Stimulated activated naive CD8-positive, alpha-beta T cell treated with anti-CD3 and anti-CD28 coated beads, Interleukin-15, amount 100 ng/mL, for 72 hours (primary cell): ENCODE data around the gene ULK4.

Experiments used
- ATAC-seq: fragments of 150-1000 bp; cut with Tn5 transposase; 2 replicates; pipeline ENCODE4 v1.10.0; 2021; ENCODE audit warnings: mild to moderate bottlenecking, moderate library complexity
- DNase-seq, 2 donors: peaks; one replicate each; pipeline ENCODE4 v3.0.0; 2021 to 2022
- H3K27ac Mint-ChIP-seq, 2 donors: one replicate each; pipeline ENCODE4 v1.8.0; 2022; ENCODE audit warnings: mild to moderate bottlenecking in 2 of 2, mixed read lengths in 2 of 2, moderate library complexity in 2 of 2
- H3K27me3 Mint-ChIP-seq: one replicate; pipeline ENCODE4 v1.8.0; 2022; ENCODE audit warnings: mixed read lengths
- H3K4me1 Mint-ChIP-seq: one replicate; pipeline ENCODE4 v1.8.0; 2022; ENCODE audit warnings: mild to moderate bottlenecking, mixed read lengths
- H3K4me3 Mint-ChIP-seq, 2 donors: one replicate each; pipeline ENCODE4 v1.8.0; 2022; ENCODE audit warnings: mild to moderate bottlenecking in 2 of 2, mixed read lengths in 2 of 2, moderate library complexity in 1 of 2
- H3K9me3 Mint-ChIP-seq, 2 donors: one replicate each; pipeline ENCODE4 v1.8.0; 2022; ENCODE audit warnings: mixed read lengths in 2 of 2

Gene ULK4

GRCh38 chr3:41975416-41976103 is 13.7 kb upstream of the ULK4 start:
- DNase-seq (no peak), ATAC-seq (no peak)
- no peaks in the 10 kb centered on the region for H3K4me1 Mint-ChIP-seq
- H3K4me3 Mint-ChIP-seq, result no peak overlapping the region
- H3K27me3 Mint-ChIP-seq, result no peaks in the 10 kb centered on the region
- no peak overlapping the region for H3K27ac Mint-ChIP-seq
- H3K9me3 Mint-ChIP-seq, result no peaks in the 10 kb centered on the region

DNA sequence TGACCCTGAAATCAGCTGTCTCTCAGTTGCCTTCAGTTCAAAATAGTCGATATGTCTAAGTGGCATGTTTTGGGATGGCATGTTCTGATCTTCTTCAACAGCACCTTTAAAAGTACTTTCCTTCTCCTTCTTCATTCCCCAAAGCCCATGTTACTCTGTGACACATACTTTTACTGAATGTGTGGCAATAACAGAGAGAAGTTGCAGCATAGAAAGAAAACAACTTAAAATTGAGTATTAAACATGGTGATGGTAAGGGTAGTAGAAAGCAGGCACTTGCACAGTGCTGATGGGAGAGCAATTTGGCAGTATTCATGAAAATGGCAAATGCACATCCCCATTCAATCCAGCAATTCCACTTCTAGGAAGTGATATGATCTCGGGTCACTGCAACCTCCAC is 12.3 kb upstream of the ULK4 start:
- Mint-ChIP-seq H3K9me3 (no peaks in the 10 kb centered on the region), H3K4me1 (no peaks in the 10 kb centered on the region), H3K27ac (peak overlapping the region in 1 of 2 donors; percentile 42), H3K27me3 (no peaks in the 10 kb centered on the region), H3K4me3 (no peak overlapping the region)
- ATAC-seq, result no peak
- DNase-seq, result no peak

DNA sequence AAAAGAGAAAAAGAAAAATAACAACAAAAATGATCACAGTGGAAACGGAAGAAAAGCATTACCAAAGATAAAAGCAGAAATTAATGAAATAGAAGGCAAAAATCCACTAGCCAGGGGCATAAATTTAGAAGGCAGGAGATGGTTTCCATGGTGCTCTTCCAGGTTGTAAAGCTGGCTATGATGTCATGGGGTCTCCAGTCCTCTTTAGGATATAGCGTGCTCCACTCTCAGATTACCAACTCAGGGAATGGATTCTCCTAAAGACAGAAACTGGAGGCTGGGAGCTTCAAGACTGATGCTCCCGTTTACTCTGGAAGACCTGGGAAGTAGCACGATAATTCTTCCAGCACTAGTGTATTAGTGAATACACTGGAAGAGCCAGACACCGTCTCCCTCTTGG is 10.9 kb upstream of the ULK4 start:
- ATAC-seq (no peak), DNase-seq (no peak)
- H3K4me1 Mint-ChIP-seq, result no peaks in the 10 kb centered on the region
- no peaks in the 10 kb centered on the region for H3K27me3 Mint-ChIP-seq
- H3K27ac Mint-ChIP-seq, result no peak overlapping the region
- no peaks in the 10 kb centered on the region for H3K9me3 Mint-ChIP-seq
- H3K4me3 Mint-ChIP-seq, result no peak overlapping the region

DNA sequence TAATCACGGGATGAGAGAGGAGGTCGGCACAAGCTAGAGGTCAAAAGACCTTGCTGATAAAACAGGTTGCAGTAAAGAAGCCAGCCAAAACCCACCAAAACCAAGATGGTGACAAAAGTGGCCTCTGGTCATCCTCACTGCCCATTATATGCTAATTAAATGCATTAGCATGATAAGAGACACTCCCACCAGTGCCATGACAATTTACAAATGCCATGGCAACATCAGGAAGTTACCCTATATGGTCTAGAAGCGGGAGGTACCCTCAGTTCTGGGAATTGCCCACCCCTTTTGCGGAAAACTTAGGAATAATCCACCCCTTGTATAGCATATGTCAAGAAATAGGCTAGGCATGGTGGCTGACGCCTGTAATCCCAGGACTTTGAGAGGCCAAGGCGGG is 4.3 kb upstream of the ULK4 start:
- Mint-ChIP-seq H3K27ac (no peak overlapping the region), H3K4me3 (no peak overlapping the region), H3K9me3 (no peaks in the 10 kb centered on the region), H3K27me3 (no peaks in the 10 kb centered on the region), H3K4me1 (peaks cover 7% of the 10 kb centered on the region)
- ATAC-seq, result no peak
- DNase-seq, result no peak

DNA sequence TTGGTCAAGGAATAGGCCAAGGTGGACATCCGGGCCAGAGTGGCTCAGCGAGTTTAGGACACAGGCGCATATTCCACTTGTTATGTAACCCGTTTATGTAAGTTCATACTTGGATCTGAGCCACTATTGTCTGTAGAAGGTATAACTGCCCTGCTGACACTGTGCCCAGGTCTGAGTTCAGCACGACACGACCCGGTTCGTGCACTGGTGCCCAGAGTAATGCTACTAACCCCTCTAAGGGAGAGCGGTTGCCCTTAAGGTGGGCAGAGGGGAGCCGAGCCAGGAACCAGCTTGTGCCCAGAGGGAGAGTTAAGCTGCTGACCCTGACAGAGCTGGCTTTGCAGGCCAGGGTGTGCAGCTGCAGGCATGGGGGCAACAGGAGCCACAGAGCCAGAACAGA is 1.9 kb upstream of the ULK4 start:
- Mint-ChIP-seq H3K9me3 (no peaks in the 10 kb centered on the region), H3K27ac (no peak overlapping the region), H3K4me1 (peaks cover 16% of the 10 kb centered on the region), H3K27me3 (no peaks in the 10 kb centered on the region), H3K4me3 (no peak overlapping the region)
- ATAC-seq, result no peak
- DNase-seq, result no peak

GRCh38 chr3:41960826-41961750 is 815 bp downstream of the ULK4 start:
- ATAC-seq, result peak; percentile 46
- no peaks in the 10 kb centered on the region for H3K9me3 Mint-ChIP-seq
- peak in 1 of 2 donors; percentile 48 for DNase-seq
- peak overlapping the region; percentile 93 to 99 for H3K4me3 Mint-ChIP-seq
- H3K27ac Mint-ChIP-seq, result peak overlapping the region; percentile 92 to 95
- no peaks in the 10 kb centered on the region for H3K27me3 Mint-ChIP-seq
- peaks cover 21% of the 10 kb centered on the region for H3K4me1 Mint-ChIP-seq

GRCh38 chr3:41956574-41956973 is 5.3 kb downstream of the ULK4 start:
- no peak for DNase-seq
- Mint-ChIP-seq H3K4me1 (peaks cover 19% of the 10 kb centered on the region), H3K9me3 (no peaks in the 10 kb centered on the region), H3K27me3 (no peaks in the 10 kb centered on the region), H3K4me3 (no peak overlapping the region), H3K27ac (no peak overlapping the region)
- no peak for ATAC-seq

DNA sequence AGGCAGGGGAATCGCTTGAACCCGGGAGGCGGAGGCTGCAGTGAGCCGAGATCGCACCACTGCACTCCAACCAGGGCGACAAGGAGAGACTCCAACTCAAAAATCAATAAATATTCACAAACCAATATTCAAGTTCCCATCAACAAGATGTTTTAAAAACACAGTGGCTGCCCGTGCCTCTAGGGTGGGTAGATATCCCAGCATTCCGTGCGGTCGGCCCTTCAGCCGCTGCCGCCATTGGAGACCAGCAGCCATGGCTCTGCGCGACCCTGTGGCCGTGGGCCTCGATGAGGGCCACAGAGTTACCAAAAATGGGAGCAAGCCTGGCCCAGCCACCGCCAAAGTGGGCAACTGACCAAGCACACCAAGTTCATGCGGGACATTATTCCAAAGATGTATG is 6.7 kb downstream of the ULK4 start:
- H3K4me1 Mint-ChIP-seq, result peaks cover 9% of the 10 kb centered on the region
- H3K27me3 Mint-ChIP-seq, result no peaks in the 10 kb centered on the region
- H3K4me3 Mint-ChIP-seq, result no peak overlapping the region
- no peak for ATAC-seq
- no peaks in the 10 kb centered on the region for H3K9me3 Mint-ChIP-seq
- no peak for DNase-seq
- no peak overlapping the region for H3K27ac Mint-ChIP-seq

DNA sequence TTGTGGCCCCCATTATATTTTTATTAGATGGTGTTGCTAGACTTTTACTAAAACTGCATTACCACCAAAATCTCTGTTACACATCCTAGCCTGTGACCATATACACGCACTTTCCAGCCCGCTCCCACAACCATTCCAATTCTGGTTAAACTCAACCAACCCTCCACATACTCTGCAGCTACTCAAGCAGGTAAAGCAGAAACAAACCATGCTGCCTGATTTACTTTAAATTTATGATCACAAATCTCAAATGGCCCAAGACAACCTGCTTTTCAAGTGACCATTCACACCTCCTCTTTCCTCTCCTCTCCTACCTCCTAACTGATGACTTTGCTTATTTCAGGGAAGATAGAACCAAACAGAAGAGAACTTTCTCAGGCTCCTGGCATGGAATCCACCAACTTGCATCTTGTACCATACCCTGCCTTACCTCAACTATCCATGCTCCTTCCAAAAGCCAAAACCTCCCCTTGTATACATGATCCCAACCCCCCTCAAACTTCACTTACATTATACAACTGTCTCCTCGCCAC is 18.5 kb downstream of the ULK4 start:
- DNase-seq, result no peak
- no peaks in the 10 kb centered on the region for H3K27me3 Mint-ChIP-seq
- ATAC-seq, result no peak
- no peaks in the 10 kb centered on the region for H3K4me1 Mint-ChIP-seq
- peaks cover 0 to 4% of the 10 kb centered on the region in 2 donors for H3K9me3 Mint-ChIP-seq
- H3K4me3 Mint-ChIP-seq, result no peak overlapping the region
- no peak overlapping the region for H3K27ac Mint-ChIP-seq

DNA sequence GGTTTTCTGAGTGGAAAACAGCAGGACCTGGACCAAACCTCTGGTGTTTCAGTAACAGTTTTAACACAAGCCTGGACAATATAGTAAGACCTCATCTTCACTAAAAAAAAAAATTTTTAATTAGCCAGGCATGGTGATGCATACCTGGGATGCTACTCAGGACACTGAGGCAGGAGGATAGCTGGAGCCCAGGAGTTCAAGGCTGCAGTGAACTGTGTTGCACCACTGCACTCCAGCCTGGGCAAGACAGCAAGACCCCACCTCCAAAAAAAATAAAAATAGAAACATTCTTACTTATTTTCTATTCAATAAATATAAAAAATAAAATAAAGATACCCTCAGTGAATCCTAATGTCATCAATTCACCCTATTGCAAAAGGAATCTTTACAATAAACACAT is 21.5 kb downstream of the ULK4 start:
- H3K4me1 Mint-ChIP-seq, result no peaks in the 10 kb centered on the region
- no peak overlapping the region for H3K4me3 Mint-ChIP-seq
- DNase-seq, result no peak
- peaks cover 0 to 4% of the 10 kb centered on the region in 2 donors for H3K9me3 Mint-ChIP-seq
- no peak overlapping the region for H3K27ac Mint-ChIP-seq
- H3K27me3 Mint-ChIP-seq, result no peaks in the 10 kb centered on the region
- ATAC-seq, result no peak

DNA sequence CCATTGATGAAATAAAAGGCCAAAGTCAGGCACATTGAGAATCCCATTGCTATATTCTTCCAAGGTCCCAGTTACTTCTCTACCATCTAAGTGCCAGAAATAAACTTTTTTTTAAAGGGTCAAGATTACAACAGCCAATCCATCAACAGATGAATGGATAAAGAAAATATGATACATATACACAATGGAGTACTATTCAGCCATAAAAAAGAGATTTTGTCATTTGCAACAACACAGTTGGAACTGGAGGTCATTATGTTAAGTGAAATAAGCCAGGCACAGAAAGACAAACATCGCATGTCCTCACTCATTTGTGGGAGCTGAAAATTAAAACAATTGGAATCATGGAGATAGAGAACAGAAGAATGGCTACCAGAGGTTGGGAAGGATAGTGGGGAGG is 25.5 kb downstream of the ULK4 start:
- DNase-seq, result no peak
- Mint-ChIP-seq H3K4me3 (no peak overlapping the region), H3K9me3 (peaks cover 0 to 4% of the 10 kb centered on the region in 2 donors), H3K4me1 (no peaks in the 10 kb centered on the region), H3K27me3 (no peaks in the 10 kb centered on the region), H3K27ac (no peak overlapping the region)
- no peak for ATAC-seq

DNA sequence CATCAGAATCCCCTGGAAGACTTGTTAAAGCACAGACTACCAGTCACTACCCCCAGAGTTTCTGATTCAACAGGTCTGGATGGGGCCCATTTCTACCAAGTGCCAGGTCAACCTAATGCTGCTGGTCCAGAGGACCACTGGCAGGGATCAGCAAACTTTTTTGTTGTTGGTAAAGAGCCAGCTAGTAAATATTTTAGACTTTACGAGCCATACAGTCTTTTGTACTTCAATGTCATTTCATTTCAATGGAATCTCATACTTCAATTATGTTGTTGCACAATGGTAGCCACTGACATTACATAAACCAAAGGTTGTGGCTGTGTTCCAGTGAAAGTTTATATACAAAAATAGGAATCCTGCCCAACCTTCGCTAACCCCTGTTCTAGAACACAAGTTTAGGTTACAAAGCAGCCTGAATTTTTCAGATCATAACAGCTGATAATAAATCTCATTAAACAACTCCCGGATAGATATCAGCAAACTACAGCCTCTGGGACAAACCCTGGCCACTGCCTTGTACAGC is 28.7 kb downstream of the ULK4 start:
- H3K9me3 Mint-ChIP-seq, result no peaks in the 10 kb centered on the region
- no peak overlapping the region for H3K4me3 Mint-ChIP-seq
- H3K27ac Mint-ChIP-seq, result no peak overlapping the region
- DNase-seq, result no peak
- H3K4me1 Mint-ChIP-seq, result no peaks in the 10 kb centered on the region
- no peak for ATAC-seq
- no peaks in the 10 kb centered on the region for H3K27me3 Mint-ChIP-seq

- no peaks in the 10 kb centered on the region for H3K4me1 Mint-ChIP-seq
- no peak overlapping the region for H3K4me3 Mint-ChIP-seq
- DNase-seq (no peak), ATAC-seq (no peak)
- no peaks in the 10 kb centered on the region for H3K27me3 Mint-ChIP-seq
- no peak overlapping the region for H3K27ac Mint-ChIP-seq
- H3K9me3 Mint-ChIP-seq, result no peaks in the 10 kb centered on the region
These were observed 29.4 kb downstream of the ULK4 start for GRCh38 chr3:41932464-41932863.

GRCh38 chr3:41920406-41920965 is 41.4 kb downstream of the ULK4 start:
- ATAC-seq (no peak), DNase-seq (no peak)
- Mint-ChIP-seq H3K4me1 (no peaks in the 10 kb centered on the region), H3K4me3 (no peak overlapping the region), H3K27me3 (no peaks in the 10 kb centered on the region), H3K27ac (no peak overlapping the region), H3K9me3 (no peaks in the 10 kb centered on the region)

DNA sequence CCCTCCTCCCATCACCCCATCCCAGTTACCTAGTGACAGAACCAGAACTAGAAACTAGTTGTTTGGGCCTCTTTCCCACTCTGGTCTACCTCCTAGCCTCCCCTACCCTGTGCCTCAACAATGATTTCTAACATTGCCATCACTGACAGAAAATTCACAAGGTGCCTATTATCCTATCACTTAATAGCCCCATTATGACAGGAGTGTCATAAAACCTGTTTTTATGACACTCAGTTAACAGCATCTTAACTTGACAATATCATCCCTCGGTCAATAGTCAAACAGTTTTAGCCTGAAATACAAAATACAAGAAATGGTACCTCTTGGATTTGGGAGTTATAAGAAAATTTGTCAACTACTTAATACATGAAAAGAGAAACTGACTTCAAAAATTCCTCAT is 46.5 kb downstream of the ULK4 start:
- H3K4me1 Mint-ChIP-seq, result no peaks in the 10 kb centered on the region
- H3K27me3 Mint-ChIP-seq, result no peaks in the 10 kb centered on the region
- peak overlapping the region in 1 of 2 donors; percentile 54 for H3K27ac Mint-ChIP-seq
- no peak overlapping the region for H3K4me3 Mint-ChIP-seq
- H3K9me3 Mint-ChIP-seq, result no peaks in the 10 kb centered on the region
- DNase-seq (no peak), ATAC-seq (no peak)

DNA sequence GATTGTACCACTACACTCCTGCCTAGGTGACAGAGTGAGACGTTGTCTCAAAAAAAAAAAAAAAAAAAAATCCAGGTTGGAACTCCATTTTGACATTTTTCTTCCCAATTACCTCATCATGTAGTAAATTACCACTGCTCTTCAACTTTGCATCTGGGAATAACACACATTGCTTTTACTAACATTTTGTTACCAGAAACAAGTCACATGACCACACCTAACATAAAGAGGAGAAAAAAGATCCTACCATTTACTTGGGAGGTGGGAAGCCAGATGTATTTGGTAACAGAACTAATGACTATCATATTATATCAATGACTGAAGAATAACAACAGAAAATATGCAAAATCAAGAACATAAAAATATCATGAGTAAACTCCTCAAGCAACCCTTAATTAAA is 49.6 kb downstream of the ULK4 start:
- Mint-ChIP-seq H3K9me3 (no peaks in the 10 kb centered on the region), H3K4me3 (no peak overlapping the region), H3K27ac (no peak overlapping the region), H3K27me3 (no peaks in the 10 kb centered on the region), H3K4me1 (no peaks in the 10 kb centered on the region)
- ATAC-seq, result no peak
- no peak for DNase-seq
